NB4 (cell line): Measurements from ENCODE around the gene SAMD9L.
"Not testable (repeated sequence)": the region's sequence is repeated elsewhere in the genome, so short reads cannot be mapped to it uniquely, and the experiment has no call there.

ENCODE experiments used
- DNase-seq: peaks from one replicate; pipeline ENCODE4 v3.0.0; 2010; ENCODE audit warnings: low read depth
- H3K4me3 ChIP-seq: one replicate; pipeline ENCODE4 v1.5.1; 2011; ENCODE audit warnings: mild to moderate bottlenecking, low read depth, low read length, moderate library complexity
- CTCF ChIP-seq: IDR thresholded peaks from one replicate; pipeline ENCODE4 v1.5.1; 2012; ENCODE audit warnings: low read depth, low read length
- MAX ChIP-seq: IDR thresholded peaks from 2 replicates; pipeline ENCODE4 v1.6.1; 2011; ENCODE audit warnings: low read depth, low read length
- MYC ChIP-seq: IDR thresholded peaks from 2 replicates; pipeline ENCODE4 v1.6.1; 2011; ENCODE audit warnings: low read depth, low read length
- POLR2A ChIP-seq: IDR thresholded peaks from 2 replicates; pipeline ENCODE4 v1.6.1; 2011; ENCODE audit warnings: mild to moderate bottlenecking; ENCODE audit not compliant: insufficient read length; ENCODE audit errors: extremely low read depth

SAMD9L gene

GRCh38 chr7:93145354-93145753, 2.8 kb downstream of the SAMD9L start:
- TF ChIP-seq MYC (no peak), POLR2A (no peak), MAX (no peak), CTCF (no peak)
- DNase-seq, result peak; percentile 60
- no peak overlapping the region for H3K4me3 ChIP-seq

GRCh38 chr7:93142127-93142526, 6.1 kb downstream of the SAMD9L start:
- no peak overlapping the region for H3K4me3 ChIP-seq
- TF ChIP-seq MYC, result no peak
- TF ChIP-seq POLR2A, result no peak
- TF ChIP-seq MAX, result no peak
- TF ChIP-seq CTCF, result no peak
- DNase-seq, result no peak

GRCh38 chr7:93140582-93141191, 7.5 kb downstream of the SAMD9L start:
- H3K4me3 ChIP-seq, result no peak overlapping the region
- DNase-seq, result no peak
- TF ChIP-seq MAX (no peak), POLR2A (no peak), MYC (no peak), CTCF (no peak)

GRCh38 chr7:93138576-93138975, 9.6 kb downstream of the SAMD9L start:
- TF ChIP-seq CTCF (no peak), MAX (no peak), MYC (no peak)
- DNase-seq, result no peak
- H3K4me3 ChIP-seq, result no peak overlapping the region

GRCh38 chr7:93133005-93133404, 15.2 kb downstream of the SAMD9L start:
- no peak overlapping the region for H3K4me3 ChIP-seq
- TF ChIP-seq MYC, result no peak
- TF ChIP-seq MAX, result no peak
- no peak for TF ChIP-seq CTCF
- TF ChIP-seq POLR2A, result no peak
- DNase-seq, result no peak

- no peak overlapping the region for H3K4me3 ChIP-seq
- no peak for TF ChIP-seq CTCF
- TF ChIP-seq MYC, result no peak
- TF ChIP-seq POLR2A, result no peak
- TF ChIP-seq MAX, result no peak
- DNase-seq, result no peak
Measured at GRCh38 chr7:93132216-93132615, 16.0 kb downstream of the SAMD9L start.

GRCh38 chr7:93126954-93127353, 21.2 kb downstream of the SAMD9L start:
- not testable (repeated sequence) for DNase-seq, H3K4me3 ChIP-seq

GRCh38 chr7:93123532-93123931, 24.7 kb downstream of the SAMD9L start:
- H3K4me3 ChIP-seq, result not testable (repeated sequence)

More at GRCh38 chr7:93123532-93123931, 24.7 kb downstream of the SAMD9L start:
- not testable (repeated sequence) for DNase-seq
